Mononuclear cell (primary cell): ENCODE measurements around the gene RUNX1. TPM values are rescaled to one million over a fixed set of nuclear protein-coding genes. Genes with fewer than 3 reads are reported as not detected.

Source experiments
- H3K27me3 ChIP-seq: 2 replicates; pipeline ENCODE4 v1.6.0; 2011; ENCODE audit warnings: low read length, control low read depth; ENCODE audit not compliant: insufficient read depth
- H3K4me1 ChIP-seq: 2 replicates; pipeline ENCODE4 v1.5.1; 2011; ENCODE audit warnings: mild to moderate bottlenecking, low read length, control low read depth; ENCODE audit not compliant: insufficient read depth
- H3K4me3 ChIP-seq: 2 replicates; pipeline ENCODE4 v1.5.1; 2011; ENCODE audit warnings: mild to moderate bottlenecking, low read length, moderate library complexity
- H3K9me3 ChIP-seq: 2 replicates; pipeline ENCODE4 v1.5.1; 2011; ENCODE audit warnings: low read depth, mild to moderate bottlenecking, control low read depth, low read length
- total RNA-seq: library from RNA; depleted of rRNA; stranded (reverse); fragments of >200 nt; gene quantifications from one replicate; pipeline ENCODE4 v1.2.3, GENCODE V29; 2012

The RUNX1 gene
- total RNA-seq, 1 donor = 51.2 TPM

GRCh38 chr21:34857122-34857713, 191.9 kb downstream of the RUNX1 start:
- Histone ChIP-seq H3K4me3 (no peak overlapping the region), H3K9me3 (no peaks in the 10 kb centered on the region), H3K27me3 (no peaks in the 10 kb centered on the region), H3K4me1 (peaks cover 17% of the 10 kb centered on the region)

GRCh38 chr21:34852448-34852847, 196.7 kb downstream of the RUNX1 start:
- Histone ChIP-seq H3K4me3 (no peak overlapping the region), H3K4me1 (peaks cover 16% of the 10 kb centered on the region), H3K9me3 (no peaks in the 10 kb centered on the region), H3K27me3 (no peaks in the 10 kb centered on the region)

- H3K4me3 ChIP-seq = no peak overlapping the region
Observed at GRCh38 chr21:34850166-34850690, 198.9 kb downstream of the RUNX1 start.

DNA sequence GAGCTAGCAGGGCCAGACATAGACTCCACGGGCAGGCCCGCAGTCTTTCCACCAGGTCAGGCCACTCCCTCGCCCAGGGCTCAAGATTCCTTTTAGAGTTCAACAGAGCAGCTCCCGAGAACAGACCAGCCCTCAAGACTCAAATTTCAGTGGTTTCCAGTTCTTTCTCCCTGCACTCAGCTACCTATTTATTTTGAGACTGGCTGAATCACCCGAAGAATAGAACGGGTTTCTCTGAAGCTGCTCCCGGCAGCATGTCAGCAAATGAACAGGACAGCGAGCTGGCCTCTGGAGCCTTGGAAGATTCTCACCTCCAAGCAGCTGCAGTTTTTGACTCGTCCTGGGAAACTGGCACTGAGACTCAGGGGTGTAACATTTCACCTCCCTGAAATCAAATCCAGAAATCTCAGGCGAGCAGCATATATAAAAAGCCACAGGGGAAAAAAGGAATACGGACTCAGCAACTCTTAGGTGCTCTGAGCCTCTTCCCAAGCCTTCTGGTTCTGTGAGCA, 202.4 kb downstream of the RUNX1 start:
- Histone ChIP-seq H3K4me3 (no peak overlapping the region), H3K4me1 (peaks cover 37% of the 10 kb centered on the region), H3K9me3 (no peaks in the 10 kb centered on the region), H3K27me3 (no peaks in the 10 kb centered on the region)

More at GRCh38 chr21:34850166-34850690, 198.9 kb downstream of the RUNX1 start:
- no peaks in the 10 kb centered on the region for H3K27me3 ChIP-seq
- peaks cover 25% of the 10 kb centered on the region for H3K4me1 ChIP-seq
- no peaks in the 10 kb centered on the region for H3K9me3 ChIP-seq

DNA sequence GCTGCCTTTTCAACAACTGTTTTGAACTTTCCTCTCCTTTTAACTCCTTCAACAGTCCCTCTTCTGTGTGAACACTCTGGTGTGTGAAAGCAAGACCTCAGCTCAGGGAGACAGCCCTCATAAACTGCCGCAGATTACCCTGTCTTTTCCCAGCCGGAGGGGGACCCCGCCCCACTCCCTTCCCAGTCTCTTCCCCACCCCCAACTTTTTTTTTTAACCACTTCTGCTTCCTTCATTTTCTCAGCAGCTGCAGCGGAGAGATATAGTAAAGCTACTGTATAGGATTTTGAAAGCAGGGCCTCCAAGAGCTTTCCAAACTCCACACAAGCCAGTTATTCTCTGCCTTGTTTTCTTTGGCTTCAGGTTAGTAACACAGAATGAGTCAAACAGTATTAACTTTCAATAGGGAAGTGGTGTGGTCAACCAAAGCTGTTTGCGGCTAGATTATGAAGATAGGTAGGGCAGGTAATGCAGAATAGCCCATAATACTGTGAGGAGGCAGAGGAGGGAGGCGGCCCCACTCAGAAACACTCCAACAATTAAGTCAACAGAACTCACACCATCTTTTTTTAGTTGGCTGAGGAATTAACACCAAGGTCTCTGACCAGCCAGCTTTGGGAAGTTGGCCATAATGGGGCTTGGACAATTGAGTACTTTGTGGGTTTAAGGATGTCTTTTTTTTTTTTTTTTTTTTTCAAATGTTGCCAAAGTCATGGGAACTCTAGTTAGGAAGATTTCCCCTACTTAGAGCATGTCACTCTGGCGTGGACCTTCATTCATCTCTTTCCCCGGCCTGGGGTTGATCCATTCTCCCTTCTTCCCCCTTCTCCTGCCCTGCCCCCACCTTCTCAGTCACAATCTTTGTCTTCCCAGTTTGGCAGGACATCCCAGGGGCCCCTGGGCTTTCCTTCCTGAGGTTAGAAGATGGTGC, 203.3 kb downstream of the RUNX1 start:
- Histone ChIP-seq H3K4me1 (peaks cover 37% of the 10 kb centered on the region), H3K27me3 (no peaks in the 10 kb centered on the region), H3K4me3 (no peak overlapping the region), H3K9me3 (no peaks in the 10 kb centered on the region)

DNA sequence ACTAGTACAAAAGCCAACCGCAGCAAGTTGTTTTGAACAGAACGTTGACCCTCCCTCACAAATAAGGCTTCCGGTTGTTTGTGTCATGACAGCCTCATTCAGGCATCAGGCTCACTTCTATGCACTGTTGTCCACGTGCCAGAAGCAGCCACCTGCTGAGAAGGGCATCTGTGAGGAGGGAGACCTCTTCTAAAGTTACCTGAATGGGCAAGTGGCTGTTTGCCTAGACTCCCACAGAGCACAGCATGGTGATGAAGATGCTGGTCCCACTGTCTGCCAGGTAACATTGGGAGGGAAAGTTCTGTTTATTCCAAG, 204.2 kb downstream of the RUNX1 start:
- Histone ChIP-seq H3K9me3 (no peaks in the 10 kb centered on the region), H3K4me1 (peaks cover 37% of the 10 kb centered on the region), H3K4me3 (no peak overlapping the region), H3K27me3 (no peaks in the 10 kb centered on the region)

DNA sequence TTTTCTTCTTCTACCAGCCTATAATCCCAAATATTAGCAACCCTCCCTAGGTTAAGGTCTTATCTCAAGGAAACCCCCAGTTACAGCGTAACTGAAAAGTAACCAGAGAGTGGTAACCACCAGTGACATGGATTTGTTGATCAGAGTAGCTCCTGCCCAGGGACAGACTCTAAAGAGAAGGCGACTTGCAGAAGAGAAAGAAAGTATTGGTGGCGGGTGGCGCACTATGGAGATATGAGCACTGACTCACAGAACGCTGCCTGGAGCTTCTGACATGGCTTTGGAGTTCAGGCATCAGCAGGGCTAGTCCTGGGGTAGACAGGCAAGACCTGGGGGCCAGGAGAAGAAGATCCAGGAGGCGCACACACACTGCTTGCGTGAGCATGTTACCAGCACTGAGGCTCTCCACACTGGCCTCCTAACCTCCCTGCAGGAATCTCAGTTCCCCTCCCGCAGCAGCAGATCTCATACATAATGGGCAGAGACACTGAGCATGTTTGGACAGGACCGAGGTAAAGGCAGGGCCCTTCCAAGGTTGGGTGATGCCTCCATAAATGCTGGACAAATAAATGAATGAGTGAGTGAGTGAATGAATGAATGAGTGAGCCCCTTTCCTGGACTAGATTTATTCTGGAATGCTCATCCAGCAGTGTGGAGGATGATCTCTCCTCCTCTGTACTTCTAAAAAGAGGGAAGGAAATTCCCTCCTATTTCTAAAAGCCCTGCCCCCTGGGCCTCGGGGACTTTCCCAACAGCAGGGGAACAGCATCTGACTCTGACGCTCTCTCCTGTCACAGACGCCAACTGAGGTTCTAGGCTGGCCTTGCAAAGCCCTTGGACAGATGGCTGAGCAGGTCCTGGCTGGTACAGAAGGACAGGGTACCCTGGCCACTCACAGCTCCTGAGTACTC, 204.8 kb downstream of the RUNX1 start:
- H3K4me3 ChIP-seq = no peak overlapping the region
- no peaks in the 10 kb centered on the region for H3K9me3 ChIP-seq
- no peaks in the 10 kb centered on the region for H3K27me3 ChIP-seq
- H3K4me1 ChIP-seq = peaks cover 40% of the 10 kb centered on the region

DNA sequence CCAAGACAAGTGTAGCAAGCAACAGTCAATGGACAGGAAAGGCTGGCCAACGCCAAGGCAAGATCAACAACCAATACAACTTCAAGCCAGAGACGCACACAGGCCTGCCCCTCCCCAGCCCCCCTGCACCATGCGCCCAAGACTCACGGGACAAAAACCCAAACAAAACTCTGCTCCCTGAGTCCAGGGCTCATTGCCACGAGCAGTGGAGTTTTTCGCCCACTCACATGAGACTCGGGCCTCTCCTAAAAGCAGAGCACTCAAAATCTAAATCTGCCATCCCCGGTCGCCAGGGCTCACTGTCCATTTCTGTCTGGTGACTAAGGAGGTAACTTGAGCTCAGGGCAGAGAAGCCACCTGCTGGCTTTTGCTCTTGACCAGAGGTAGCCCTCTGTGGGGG, 205.5 kb downstream of the RUNX1 start:
- no peak overlapping the region for H3K4me3 ChIP-seq
- H3K4me1 ChIP-seq = peaks cover 43% of the 10 kb centered on the region
- no peaks in the 10 kb centered on the region for H3K9me3 ChIP-seq
- H3K27me3 ChIP-seq = no peaks in the 10 kb centered on the region

DNA sequence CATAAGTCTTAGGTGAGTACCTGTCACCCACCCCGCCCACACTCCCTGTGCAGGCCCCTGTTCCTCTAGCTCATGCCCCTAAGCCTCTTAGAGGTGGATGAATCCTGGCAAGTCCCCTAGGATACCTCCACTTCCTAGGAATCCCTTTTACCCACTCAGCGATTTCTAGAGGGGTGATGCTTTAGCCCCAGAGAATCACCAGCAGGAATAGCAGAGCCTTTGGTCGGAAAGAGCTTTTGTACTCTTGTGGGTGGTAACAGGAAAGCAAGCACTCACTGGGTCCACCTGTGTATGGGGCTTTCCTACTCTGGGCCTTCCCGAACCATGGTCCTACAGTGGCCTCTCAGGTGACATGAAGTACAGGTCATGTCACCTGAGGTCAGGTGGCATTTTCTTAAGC, 207.9 kb downstream of the RUNX1 start:
- Histone ChIP-seq H3K9me3 (no peaks in the 10 kb centered on the region), H3K4me1 (peaks cover 43% of the 10 kb centered on the region), H3K27me3 (no peaks in the 10 kb centered on the region), H3K4me3 (no peak overlapping the region)

GRCh38 chr21:34840693-34841092, 208.4 kb downstream of the RUNX1 start:
- no peaks in the 10 kb centered on the region for H3K9me3 ChIP-seq
- H3K4me1 ChIP-seq = peaks cover 43% of the 10 kb centered on the region
- H3K27me3 ChIP-seq = no peaks in the 10 kb centered on the region
- no peak overlapping the region for H3K4me3 ChIP-seq

- no peak overlapping the region for H3K4me3 ChIP-seq
- peaks cover 43% of the 10 kb centered on the region for H3K4me1 ChIP-seq
- no peaks in the 10 kb centered on the region for H3K27me3 ChIP-seq
- no peaks in the 10 kb centered on the region for H3K9me3 ChIP-seq
Observed at GRCh38 chr21:34838956-34839820, 209.9 kb downstream of the RUNX1 start.

- Histone ChIP-seq H3K27me3 (no peaks in the 10 kb centered on the region), H3K4me3 (no peak overlapping the region), H3K4me1 (peaks cover 50% of the 10 kb centered on the region), H3K9me3 (no peaks in the 10 kb centered on the region)
Observed at GRCh38 chr21:34836933-34837505, 212.1 kb downstream of the RUNX1 start.

- Histone ChIP-seq H3K4me1 (peaks cover 55% of the 10 kb centered on the region), H3K9me3 (no peaks in the 10 kb centered on the region), H3K27me3 (no peaks in the 10 kb centered on the region)
Observed at GRCh38 chr21:34836103-34836932, 212.8 kb downstream of the RUNX1 start.

More at GRCh38 chr21:34836103-34836932, 212.8 kb downstream of the RUNX1 start:
- H3K4me3 ChIP-seq = no peak overlapping the region
